Kidney epithelial cell (primary cell): ENCODE measurements around the gene TIMP3. TPM values are rescaled to one million over a fixed set of nuclear protein-coding genes. Genes with fewer than 3 reads are reported as not detected.

ENCODE experiments used
- DNase-seq: peaks from one replicate; pipeline ENCODE4 v3.0.0-alpha.2; 2010; ENCODE audit warnings: low read depth
- H3K27me3 ChIP-seq: 2 replicates; pipeline ENCODE4 v1.6.0; 2011; ENCODE audit warnings: low read length; ENCODE audit not compliant: control insufficient read depth, insufficient read depth
- H3K36me3 ChIP-seq: 2 replicates; pipeline ENCODE4 v1.5.1; 2011; ENCODE audit warnings: low read length; ENCODE audit not compliant: control insufficient read depth, insufficient read depth
- H3K4me3 ChIP-seq: 2 replicates; pipeline ENCODE4 v1.5.1; 2011; ENCODE audit warnings: low read depth, mild to moderate bottlenecking, control low read depth, low read length
- total RNA-seq: library from RNA; depleted of rRNA; stranded (reverse); fragments of >200 nt; gene quantifications from 2 replicates; pipeline ENCODE4 v1.2.3, GENCODE V29; 2015
- TF ChIP-seq, protein P1 (sequence below): IDR thresholded peaks from 2 replicates; pipeline ENCODE4 v1.5.1; 2011; ENCODE audit warnings: mild to moderate bottlenecking, moderate library complexity, low read length, control low read depth, inconsistent platforms; ENCODE audit not compliant: insufficient read depth, poor library complexity, severe bottlenecking

TIMP3 gene
- total RNA-seq, 1 donor from 2014 or later, result 45.6 TPM

DNA sequence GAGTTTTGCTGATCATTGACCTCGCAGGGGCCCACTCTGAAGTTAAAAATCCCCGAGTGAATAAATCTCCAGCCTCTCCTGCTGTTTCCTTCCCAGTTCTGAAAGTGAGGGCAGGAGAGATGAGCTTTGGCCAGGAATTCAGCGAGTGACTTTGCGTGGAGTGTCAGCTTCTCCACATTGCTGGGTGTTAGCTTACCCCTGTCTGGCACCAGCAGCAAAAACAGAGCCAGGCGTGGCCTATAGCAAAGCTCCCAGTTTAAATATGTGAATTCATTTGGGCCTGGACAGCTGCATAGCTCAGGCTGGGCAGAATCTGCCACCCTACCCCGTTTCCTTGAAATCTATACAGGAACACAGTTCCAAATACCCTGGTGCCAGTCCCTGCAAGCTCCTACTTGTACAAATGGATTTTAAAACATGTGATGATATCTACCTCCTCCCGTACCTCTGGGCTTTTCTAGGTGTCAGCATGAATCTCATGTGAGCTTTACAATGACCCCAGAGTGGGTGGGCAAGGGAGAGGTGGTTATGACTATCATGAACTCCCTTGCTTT is 25.6 kb downstream of the TIMP3 start:
- TF ChIP-seq, protein P1, sequence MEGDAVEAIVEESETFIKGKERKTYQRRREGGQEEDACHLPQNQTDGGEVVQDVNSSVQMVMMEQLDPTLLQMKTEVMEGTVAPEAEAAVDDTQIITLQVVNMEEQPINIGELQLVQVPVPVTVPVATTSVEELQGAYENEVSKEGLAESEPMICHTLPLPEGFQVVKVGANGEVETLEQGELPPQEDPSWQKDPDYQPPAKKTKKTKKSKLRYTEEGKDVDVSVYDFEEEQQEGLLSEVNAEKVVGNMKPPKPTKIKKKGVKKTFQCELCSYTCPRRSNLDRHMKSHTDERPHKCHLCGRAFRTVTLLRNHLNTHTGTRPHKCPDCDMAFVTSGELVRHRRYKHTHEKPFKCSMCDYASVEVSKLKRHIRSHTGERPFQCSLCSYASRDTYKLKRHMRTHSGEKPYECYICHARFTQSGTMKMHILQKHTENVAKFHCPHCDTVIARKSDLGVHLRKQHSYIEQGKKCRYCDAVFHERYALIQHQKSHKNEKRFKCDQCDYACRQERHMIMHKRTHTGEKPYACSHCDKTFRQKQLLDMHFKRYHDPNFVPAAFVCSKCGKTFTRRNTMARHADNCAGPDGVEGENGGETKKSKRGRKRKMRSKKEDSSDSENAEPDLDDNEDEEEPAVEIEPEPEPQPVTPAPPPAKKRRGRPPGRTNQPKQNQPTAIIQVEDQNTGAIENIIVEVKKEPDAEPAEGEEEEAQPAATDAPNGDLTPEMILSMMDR, result no peak
- no peak overlapping the region for H3K4me3 ChIP-seq
- no peaks in the 10 kb centered on the region for H3K36me3 ChIP-seq
- DNase-seq, result no peak
- no peaks in the 10 kb centered on the region for H3K27me3 ChIP-seq

DNA sequence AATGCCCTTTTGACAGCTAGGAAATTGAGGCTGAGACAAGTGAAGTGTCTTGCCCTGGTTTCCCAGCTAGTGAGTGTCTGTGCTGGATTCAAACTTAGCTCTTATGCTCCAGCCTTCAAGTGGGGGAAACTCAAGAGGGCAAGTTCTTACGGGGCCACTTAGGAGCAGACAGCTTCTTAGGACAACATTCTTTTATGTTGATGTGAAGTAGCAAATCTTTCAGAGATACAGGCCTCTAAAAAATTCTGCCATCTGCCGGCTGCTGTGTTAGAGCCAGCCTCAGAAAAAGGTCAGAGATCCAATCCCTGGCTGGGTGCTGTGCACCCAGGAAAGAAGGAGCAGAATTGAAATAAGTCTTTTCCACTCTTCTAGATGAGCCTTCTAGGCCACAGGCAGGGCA is 26.6 kb downstream of the TIMP3 start:
- no peaks in the 10 kb centered on the region for H3K27me3 ChIP-seq
- TF ChIP-seq, protein P1, result no peak
- DNase-seq, result no peak
- no peak overlapping the region for H3K4me3 ChIP-seq
- no peaks in the 10 kb centered on the region for H3K36me3 ChIP-seq

DNA sequence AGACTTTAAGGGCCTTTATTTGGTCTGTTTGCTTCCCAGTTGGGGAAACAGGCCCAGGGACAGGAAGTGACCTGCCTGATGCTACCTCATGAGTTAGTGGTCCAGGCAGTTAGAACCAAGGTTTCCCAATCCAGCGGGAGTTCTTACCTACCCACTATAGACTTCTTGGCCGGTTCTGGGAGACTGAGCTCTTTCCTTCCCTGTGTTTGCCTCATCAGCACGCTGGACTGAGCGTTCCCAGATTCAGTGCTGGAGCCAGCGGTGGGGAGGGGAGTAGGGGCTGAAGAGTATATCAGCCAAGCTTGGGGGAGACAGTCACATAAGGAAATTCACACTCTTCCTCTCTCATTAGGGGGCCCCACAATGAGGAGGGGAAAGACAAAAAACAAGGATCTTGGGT is 27.1 kb downstream of the TIMP3 start:
- H3K4me3 ChIP-seq, result no peak overlapping the region
- TF ChIP-seq, protein P1, result no peak
- H3K27me3 ChIP-seq, result no peaks in the 10 kb centered on the region
- DNase-seq, result no peak
- no peaks in the 10 kb centered on the region for H3K36me3 ChIP-seq

DNA sequence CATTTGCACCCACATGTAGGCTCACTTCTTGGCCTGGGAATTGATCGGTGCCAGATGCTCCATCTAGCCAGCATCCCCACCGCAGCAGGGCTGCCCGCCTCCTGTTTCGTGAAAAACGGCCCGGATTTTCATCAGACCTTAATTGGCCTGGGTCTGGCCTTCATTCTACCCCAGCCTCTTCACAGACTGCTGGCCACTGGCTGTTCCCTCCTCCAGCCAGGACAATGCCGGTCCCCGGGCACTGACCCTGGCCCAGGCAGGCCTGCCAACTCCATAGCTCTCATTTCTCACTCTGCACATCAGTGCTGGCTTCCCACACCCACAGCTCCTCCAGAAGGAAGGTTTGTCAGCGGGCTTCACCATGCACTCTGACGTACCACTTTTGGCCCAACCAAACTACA is 27.9 kb downstream of the TIMP3 start:
- Histone ChIP-seq H3K36me3 (no peaks in the 10 kb centered on the region), H3K27me3 (no peaks in the 10 kb centered on the region), H3K4me3 (no peak overlapping the region)
- TF ChIP-seq, protein P1, result no peak
- DNase-seq, result no peak

DNA sequence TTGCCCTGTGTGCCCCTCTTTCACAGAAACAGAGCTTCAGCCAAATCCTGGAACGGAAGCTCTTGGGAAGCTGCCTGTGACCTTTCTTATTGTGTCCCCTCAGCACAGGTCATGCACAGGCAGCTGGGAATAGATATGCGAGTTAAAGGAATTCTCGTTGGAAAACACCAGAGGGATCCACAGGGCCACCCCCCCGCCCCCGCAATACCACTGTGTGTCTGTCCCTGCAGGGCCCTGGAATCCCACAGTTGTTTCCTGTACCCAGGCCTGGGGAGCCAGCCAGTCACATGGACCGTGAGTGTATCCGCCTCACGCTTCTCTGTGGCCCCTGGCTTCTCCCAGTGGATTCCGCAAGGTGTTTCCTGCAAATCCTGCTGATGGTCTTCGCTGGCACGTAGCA is 29.0 kb downstream of the TIMP3 start:
- DNase-seq, result no peak
- TF ChIP-seq, protein P1, result no peak
- Histone ChIP-seq H3K4me3 (no peak overlapping the region), H3K27me3 (no peaks in the 10 kb centered on the region), H3K36me3 (no peaks in the 10 kb centered on the region)

DNA sequence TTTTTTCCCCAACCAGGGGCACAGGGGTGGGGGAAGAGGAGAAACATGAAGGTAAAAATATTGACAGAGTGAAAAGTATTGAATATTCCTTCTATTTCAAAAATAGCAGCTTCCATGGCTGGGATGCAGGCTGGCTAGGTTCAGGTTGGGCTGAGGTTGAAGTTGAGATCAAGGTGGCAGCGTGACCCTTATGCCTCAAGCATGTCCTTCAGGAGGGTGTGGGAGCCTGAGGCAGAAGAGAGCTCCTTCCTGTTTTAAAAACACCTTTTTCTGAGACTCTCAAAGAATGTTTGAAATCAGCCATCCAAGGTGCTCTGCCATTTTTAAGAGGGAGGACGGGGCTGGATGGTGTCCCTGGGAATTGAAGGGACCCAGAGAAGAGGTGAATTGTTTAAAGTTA is 29.5 kb downstream of the TIMP3 start:
- TF ChIP-seq, protein P1, result no peak
- H3K36me3 ChIP-seq, result no peaks in the 10 kb centered on the region
- H3K27me3 ChIP-seq, result no peaks in the 10 kb centered on the region
- DNase-seq, result no peak
- H3K4me3 ChIP-seq, result no peak overlapping the region
